Type B pancreatic cell (in vitro differentiated cells): ENCODE measurements around the gene NAV2. TPM values are rescaled to one million over a fixed set of nuclear protein-coding genes. Genes with fewer than 3 reads are reported as not detected.
A peak's percentile ranks its signal among the peaks of the same experiment; 100 is the strongest.

Source experiments
- DNase-seq: peaks from one replicate; pipeline ENCODE4 v3.0.0; 2021; ENCODE audit warnings: mixed read lengths; ENCODE audit not compliant: unreplicated experiment; ENCODE audit errors: extremely low spot score
- H3K27ac Mint-ChIP-seq: 2 replicates; pipeline ENCODE4 v1.8.0; 2021; ENCODE audit warnings: mild to moderate bottlenecking, mixed read lengths
- H3K27me3 Mint-ChIP-seq: 2 replicates; pipeline ENCODE4 v1.8.0; 2021; ENCODE audit warnings: mixed read lengths
- H3K36me3 Mint-ChIP-seq: 2 replicates; pipeline ENCODE4 v1.8.0; 2021; ENCODE audit warnings: mixed read lengths
- H3K4me1 Mint-ChIP-seq: one replicate; pipeline ENCODE4 v1.8.0; 2021; ENCODE audit warnings: mixed read lengths; ENCODE audit not compliant: unreplicated experiment
- H3K4me3 Mint-ChIP-seq: 2 replicates; pipeline ENCODE4 v1.8.0; 2021; ENCODE audit warnings: mild to moderate bottlenecking, mixed read lengths
- H3K9me3 Mint-ChIP-seq: 2 replicates; pipeline ENCODE4 v1.8.0; 2021; ENCODE audit warnings: mixed read lengths
- CTCF ChIP-seq: fragments of 200-600 bp; sonication (generic); conservative IDR thresholded peaks from 2 replicates; pipeline ENCODE4 v1.5.0; 2021; ENCODE audit warnings: antibody characterized with exemption, mild to moderate bottlenecking
- total RNA-seq: library from RNA; stranded (reverse); gene quantifications from 2 replicates; pipeline ENCODE4 v1.2.1, GENCODE V29; 2021; ENCODE audit warnings: low replicate concordance

The NAV2 gene
- total RNA-seq, 1 donor from 2014 or later, result 54.2 TPM

DNA sequence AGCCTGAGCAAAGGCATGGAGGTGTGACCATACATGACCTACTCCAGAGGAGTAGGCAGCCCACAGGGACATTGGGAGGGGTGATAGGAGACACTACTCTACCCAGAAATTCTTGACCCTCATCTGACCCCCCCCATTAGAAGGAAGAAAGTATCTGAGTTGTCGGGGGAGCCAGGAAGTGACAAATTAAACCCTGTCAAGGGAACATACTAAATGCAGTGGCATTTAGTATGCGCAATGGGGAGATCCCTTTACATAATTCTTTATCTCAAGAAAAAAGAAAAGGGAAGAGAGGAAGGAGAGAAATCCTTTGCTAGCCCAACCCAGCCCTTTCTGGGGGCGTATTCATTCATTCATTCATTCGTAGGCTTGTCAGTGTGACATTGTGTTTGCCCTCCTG, 58.8 kb downstream of the NAV2 start:
- no peaks in the 10 kb centered on the region for H3K36me3 Mint-ChIP-seq
- no peak overlapping the region for H3K4me3 Mint-ChIP-seq
- no peak for TF ChIP-seq CTCF
- no peak for DNase-seq
- H3K4me1 Mint-ChIP-seq, result peaks cover 29% of the 10 kb centered on the region
- H3K27ac Mint-ChIP-seq, result peak overlapping the region; percentile 4
- peaks cover 43% of the 10 kb centered on the region for H3K27me3 Mint-ChIP-seq
- no peaks in the 10 kb centered on the region for H3K9me3 Mint-ChIP-seq

GRCh38 chr11:19772480-19772879, 59.8 kb downstream of the NAV2 start:
- H3K9me3 Mint-ChIP-seq, result no peaks in the 10 kb centered on the region
- H3K36me3 Mint-ChIP-seq, result no peaks in the 10 kb centered on the region
- no peak overlapping the region for H3K4me3 Mint-ChIP-seq
- DNase-seq, result no peak
- peaks cover 30% of the 10 kb centered on the region for H3K4me1 Mint-ChIP-seq
- no peak for TF ChIP-seq CTCF
- no peak overlapping the region for H3K27ac Mint-ChIP-seq
- H3K27me3 Mint-ChIP-seq, result peaks cover 42% of the 10 kb centered on the region

DNA sequence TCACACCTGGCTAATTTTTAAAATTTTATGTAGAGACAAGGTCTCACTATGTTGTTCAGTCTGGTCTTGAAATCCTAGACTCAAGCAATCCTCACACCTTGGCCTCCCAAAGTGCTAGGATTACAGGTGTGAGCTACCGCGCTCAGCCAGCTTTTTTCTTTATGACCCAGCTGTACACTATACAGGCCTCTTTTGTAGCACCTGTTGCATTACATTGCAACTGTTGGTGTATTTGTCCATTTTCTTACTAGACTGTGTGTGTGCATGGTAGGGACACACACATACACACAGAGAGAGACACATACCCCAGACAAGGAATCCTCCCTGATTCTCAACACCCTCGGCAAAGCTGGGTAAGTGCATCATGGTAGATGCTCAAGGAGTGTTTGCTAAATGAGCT, 61.7 kb downstream of the NAV2 start:
- Mint-ChIP-seq H3K9me3 (no peaks in the 10 kb centered on the region), H3K4me1 (peaks cover 46% of the 10 kb centered on the region), H3K27ac (no peak overlapping the region), H3K36me3 (no peaks in the 10 kb centered on the region), H3K27me3 (peaks cover 55% of the 10 kb centered on the region), H3K4me3 (no peak overlapping the region)
- no peak for TF ChIP-seq CTCF
- DNase-seq, result no peak

- no peak overlapping the region for H3K27ac Mint-ChIP-seq
- H3K4me3 Mint-ChIP-seq, result peak overlapping the region; percentile 74
- peaks cover 55% of the 10 kb centered on the region for H3K27me3 Mint-ChIP-seq
- no peaks in the 10 kb centered on the region for H3K9me3 Mint-ChIP-seq
- TF ChIP-seq CTCF, result no peak
- peaks cover 53% of the 10 kb centered on the region for H3K4me1 Mint-ChIP-seq
- H3K36me3 Mint-ChIP-seq, result no peaks in the 10 kb centered on the region
- no peak for DNase-seq
Measured at GRCh38 chr11:19774817-19775580, 62.4 kb downstream of the NAV2 start.

GRCh38 chr11:19775622-19776021, 63.0 kb downstream of the NAV2 start:
- Mint-ChIP-seq H3K27ac (no peak overlapping the region), H3K36me3 (no peaks in the 10 kb centered on the region), H3K9me3 (no peaks in the 10 kb centered on the region), H3K27me3 (peaks cover 55% of the 10 kb centered on the region), H3K4me3 (peak overlapping the region; percentile 74), H3K4me1 (peaks cover 57% of the 10 kb centered on the region)
- DNase-seq, result no peak
- TF ChIP-seq CTCF, result no peak
